HG02623 (cell line): ENCODE measurements around the gene B9D2.
A peak's percentile ranks its signal among the peaks of the same experiment; 100 is the strongest.
"Not testable (repeated sequence)": the region's sequence is repeated elsewhere in the genome, so short reads cannot be mapped to it uniquely, and the experiment has no call there.

ENCODE experiments used
- ATAC-seq: cut with Tn5 transposase; IDR thresholded peaks from one replicate; pipeline ENCODE4 v1.9.1; 2021; ENCODE audit warnings: moderate library complexity; ENCODE audit not compliant: unreplicated experiment

B9D2 gene, protein sequence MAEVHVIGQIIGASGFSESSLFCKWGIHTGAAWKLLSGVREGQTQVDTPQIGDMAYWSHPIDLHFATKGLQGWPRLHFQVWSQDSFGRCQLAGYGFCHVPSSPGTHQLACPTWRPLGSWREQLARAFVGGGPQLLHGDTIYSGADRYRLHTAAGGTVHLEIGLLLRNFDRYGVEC

GRCh38 chr19:41363753-41364523, at the start of gene B9D2:
Gene B9D2 (minus strand): TSS chr19:41364149. CDS start chr19:41363519, 630 bp downstream.
- peak; percentile 80 for ATAC-seq

GRCh38 chr19:41412953-41413352, 49.0 kb upstream of the B9D2 start:
- ATAC-seq, result no peak

DNA sequence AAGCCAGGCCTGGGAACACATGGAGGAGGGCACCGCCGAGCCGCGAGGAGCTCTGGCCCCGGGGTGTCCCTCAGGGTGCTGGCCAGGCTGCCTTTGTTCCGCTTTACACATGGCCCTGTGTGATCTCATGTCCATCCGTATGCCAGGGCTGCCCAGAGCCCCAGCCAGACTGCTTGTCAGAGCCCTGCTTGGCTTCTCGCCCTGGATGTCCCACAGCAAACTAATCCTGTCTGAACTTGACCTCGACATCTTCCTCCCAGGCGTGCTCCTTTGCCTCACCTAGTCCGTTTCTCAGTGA, 48.0 kb upstream of the B9D2 start:
- no peak for ATAC-seq

DNA sequence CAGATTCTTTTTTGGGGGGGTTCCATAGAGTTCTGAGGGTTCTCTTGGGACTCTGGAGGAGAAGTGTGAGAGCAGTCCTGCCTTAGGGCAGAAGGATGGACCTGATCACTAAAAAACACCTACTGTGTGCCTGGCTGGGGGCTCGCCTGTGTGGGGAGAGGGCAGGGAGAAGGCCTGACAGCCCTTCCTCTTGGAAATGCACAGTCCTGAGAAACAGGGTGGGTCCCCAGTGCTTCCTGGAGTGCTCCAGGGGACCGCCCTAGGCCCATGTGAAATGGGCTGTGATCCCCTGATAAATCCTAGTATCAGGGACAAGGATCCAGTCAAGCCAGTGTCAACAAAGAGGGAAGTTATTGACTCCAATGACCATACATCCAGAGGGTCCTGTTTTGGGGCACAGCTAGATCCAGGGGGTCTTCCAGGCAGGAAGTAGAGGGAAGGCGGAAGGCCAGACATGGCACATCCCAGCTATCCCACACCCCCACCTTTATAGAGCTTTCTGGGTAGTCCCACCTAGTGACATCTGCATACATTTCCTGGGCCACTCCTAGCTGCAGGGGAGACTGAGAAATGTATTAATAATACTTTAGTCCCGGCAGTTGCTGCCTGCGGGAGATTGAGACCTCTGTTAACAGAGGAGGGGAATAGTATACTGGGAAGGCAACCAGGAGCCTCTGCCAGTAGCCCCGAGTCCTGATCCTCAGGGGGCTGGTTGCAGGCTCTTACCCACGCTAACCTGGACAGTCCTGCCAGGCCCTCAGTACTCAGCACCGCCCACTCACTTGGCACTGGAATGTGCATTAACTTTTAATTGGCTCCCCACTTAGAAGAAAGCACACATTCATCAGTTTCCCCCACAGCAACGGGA, 47.4 kb upstream of the B9D2 start:
- no peak for ATAC-seq

- ATAC-seq, result no peak
Measured at GRCh38 chr19:41410336-41411054, 46.5 kb upstream of the B9D2 start.

DNA sequence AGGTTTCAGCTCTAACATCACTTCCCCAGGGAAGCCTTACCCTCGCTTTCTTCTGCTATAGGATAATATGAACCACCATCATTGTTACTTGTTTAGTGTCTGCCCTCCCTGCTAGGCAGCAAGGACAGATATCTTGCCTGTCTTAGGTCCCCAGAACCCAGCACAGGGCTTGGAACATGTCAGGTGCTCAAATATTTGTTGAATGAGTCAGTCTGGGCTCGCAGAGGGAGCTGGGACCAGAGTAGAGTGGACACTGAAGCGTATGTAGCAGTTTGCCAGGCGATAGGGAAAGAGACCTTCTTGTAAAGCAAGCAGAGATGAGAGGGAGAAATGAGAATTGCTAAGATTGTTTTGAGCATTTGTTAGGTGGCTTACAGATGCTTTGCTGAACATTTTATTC, 45.3 kb upstream of the B9D2 start:
- no peak for ATAC-seq

GRCh38 chr19:41408846-41409245, 44.9 kb upstream of the B9D2 start:
- ATAC-seq, result not testable (repeated sequence)

GRCh38 chr19:41408256-41408655, 44.3 kb upstream of the B9D2 start:
- no peak for ATAC-seq

GRCh38 chr19:41407271-41407670, 43.3 kb upstream of the B9D2 start:
- no peak for ATAC-seq

DNA sequence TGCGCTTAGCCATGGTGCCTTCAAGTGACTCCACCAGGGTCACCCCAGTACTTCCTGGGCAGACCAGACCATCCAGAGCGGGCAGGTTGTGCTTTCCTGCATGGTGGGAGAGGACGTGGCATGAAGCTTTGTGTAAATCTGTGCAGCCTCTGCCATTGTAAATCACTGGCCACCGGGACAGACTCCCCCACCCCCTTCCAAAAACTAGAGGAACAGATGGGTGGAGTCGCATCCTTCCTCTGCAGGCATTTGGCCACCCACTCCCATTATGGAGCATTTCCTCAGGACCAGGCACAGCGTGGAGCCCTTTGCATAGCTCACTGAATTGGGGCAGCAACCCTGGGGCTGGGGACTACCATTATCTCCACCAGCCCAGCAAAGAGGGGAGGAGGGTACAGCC, 41.8 kb upstream of the B9D2 start:
- ATAC-seq, result no peak

DNA sequence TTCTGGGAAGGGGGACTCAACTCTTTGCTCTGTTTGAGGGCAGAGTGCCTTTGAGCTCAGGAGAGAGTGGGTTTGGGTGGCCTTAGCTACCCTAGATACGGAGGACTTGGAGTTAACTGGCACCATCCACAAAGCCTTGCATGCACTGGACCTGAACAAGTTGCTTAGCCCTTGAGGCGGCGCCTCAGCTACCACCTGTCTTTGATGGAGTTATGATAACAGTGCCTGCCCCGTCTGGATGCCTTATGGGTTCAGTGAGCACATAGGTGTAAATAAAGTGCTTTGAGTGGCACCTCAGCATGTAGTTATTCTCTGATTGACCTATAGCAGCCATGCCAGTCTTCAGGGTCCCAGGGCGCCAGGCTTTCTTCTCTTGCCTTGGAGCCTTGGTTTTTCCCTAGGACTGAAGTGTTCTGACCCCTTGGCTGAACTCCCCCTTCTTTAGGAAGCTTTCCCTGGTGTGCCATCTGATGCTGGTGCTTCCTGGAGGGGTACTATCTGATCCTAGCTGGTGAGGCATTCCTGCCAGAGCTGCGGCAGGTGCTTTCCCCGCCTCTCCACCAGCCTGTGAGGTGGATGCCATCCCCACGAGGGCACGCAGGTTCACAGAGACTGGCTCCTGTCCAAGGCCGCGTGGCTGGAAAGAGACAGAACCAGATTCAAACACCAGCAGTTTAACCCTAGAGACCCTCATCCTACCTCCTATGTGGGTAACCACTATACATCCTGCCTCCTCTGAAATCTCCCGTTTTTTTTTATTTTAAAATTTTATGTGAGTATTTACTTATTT, 39.4 kb upstream of the B9D2 start:
- ATAC-seq, result no peak

DNA sequence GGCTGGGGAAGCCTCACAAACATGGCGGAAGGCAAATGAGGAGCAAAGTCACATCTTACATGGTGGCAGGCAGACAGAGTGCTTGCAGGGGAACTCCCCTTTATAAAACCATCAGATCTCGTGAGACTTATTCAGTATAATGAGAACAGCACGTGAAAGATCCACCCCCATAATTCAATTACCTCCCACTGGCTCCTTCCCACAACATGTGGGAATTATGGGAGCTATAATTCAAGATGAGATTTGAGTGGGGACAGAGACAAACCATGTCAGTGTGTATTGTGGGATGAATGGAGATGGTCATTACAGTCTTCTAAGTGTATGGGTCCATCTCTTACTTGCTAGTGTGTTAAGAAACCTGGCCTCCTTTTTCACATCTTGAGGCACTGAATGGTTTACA, 38.1 kb upstream of the B9D2 start:
- ATAC-seq, result no peak

DNA sequence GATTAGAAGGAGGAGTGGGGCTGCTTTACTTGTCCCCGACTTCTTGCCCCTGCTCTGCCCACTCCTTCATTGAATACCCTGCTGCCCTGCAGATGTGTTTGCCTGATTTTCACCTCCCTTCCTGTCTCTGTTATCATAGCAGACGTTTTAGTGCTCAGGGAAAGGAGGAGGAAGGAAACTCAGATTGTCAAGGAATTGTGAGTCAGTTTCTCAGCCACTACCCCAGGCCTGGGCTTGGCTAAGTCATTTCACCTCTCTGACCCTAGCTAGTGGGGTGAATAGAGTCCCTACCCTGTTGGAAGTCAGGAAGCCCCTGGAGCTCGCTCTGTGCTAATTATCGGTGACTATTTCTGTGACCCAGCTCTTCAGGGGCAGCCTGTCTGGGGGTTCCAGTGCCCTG, 37.5 kb upstream of the B9D2 start:
- ATAC-seq, result no peak

GRCh38 chr19:41399525-41399924, 35.6 kb upstream of the B9D2 start:
- no peak for ATAC-seq

- ATAC-seq, result no peak
Measured at GRCh38 chr19:41399091-41399490, 35.1 kb upstream of the B9D2 start.

- ATAC-seq, result no peak
Measured at GRCh38 chr19:41398598-41398997, 34.6 kb upstream of the B9D2 start.

DNA sequence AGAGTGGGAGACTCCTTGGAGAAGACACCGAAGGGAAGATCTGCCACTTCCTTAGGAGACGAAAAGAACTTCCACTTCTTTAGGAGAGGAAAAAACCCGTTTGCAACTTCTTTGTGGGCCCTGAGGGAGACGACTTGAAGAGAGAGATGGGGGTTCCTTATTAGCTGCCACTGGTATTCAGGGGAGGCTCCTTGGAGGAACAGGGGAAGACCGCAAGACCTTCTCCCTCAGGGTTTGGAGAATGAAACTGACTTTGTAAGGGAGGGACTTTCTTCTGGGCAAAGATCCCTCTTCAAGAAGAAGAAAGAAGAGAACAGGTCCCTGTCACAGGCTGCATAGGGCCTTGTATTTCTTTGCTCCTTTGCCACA, 34.1 kb upstream of the B9D2 start:
- ATAC-seq, result no peak

DNA sequence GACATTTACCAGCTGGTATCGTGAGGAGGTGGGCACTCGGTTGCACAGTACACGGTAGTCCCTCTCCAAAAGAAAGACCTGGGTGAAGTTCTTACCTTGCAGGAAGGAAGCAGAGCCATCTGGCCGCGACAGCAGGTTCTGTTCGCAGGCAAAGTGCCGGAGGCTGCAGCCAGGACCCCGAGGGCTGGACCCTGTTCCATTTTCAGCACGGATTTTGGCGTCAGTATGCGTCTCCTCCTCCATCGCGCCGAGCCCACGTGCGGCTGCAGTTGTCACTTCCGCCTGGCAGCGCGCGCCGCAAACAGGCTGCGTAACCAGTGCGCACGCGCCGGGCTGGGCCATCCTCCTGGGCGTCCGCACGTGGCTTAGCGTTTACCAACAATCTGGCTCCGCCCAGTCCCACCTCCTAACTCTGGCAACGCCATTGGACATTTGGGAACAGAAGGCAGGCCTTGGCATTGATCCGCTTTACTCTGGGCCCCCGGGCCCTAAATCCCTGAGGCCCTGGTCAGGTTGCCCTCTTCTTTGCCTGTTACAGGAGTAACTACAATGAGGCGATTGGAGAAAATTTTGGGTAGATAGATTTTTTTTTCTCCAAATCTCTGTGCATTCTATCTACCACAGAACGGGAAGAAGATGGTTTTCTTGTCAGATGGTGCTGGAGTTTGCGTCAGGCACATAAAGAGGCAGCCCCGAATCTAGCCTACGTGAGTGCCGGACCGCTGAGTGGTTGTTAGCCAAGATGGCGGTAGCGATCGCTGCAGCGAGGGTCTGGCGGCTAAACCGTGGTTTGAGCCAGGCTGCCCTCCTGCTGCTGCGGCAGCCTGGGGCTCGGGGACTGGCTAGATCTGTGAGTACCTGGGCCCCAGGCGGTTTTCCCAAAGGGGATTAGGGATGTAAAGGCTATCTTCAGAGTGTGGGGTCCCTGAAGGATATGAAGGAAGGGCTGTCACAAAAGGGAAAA, 33.4 kb upstream of the B9D2 start, which contains the start of the genes BCKDHA and EXOSC5:
Gene BCKDHA (plus strand): TSS at position 733 of the 964 bp plus-strand sequence. CDS start 10 bp downstream, at position 743.
Gene EXOSC5 (minus strand): TSS at position 274 of the 964 bp plus-strand sequence. CDS start 31 bp downstream, at position 243.
- ATAC-seq, result peak; percentile 85

- ATAC-seq, result no peak
Measured at GRCh38 chr19:41395355-41395754, 31.4 kb upstream of the B9D2 start.
